Lung (tissue), 12 donors: ENCODE data around the gene CDR2. TPM values are rescaled to one million over a fixed set of nuclear protein-coding genes. Genes with fewer than 3 reads are reported as not detected.

Experiments used
- ATAC-seq: fragments of 200-7000 bp; cut with Tn5 transposase; one replicate; pipeline ENCODE4 v1.9.1; 2020; ENCODE audit warnings: moderate number of reproducible peaks; ENCODE audit not compliant: insufficient read depth, low FRiP score
- DNase-seq, 3 donors: peaks; one replicate each; pipeline ENCODE4 v3.0.0-alpha.2; 2013 to 2017
- H3K27ac ChIP-seq, 2 donors: one replicate each; pipeline ENCODE4 v1.5.1; 2013; ENCODE audit warnings: mild to moderate bottlenecking in 2 of 2, moderate library complexity in 2 of 2, control low read depth in 1 of 2, inconsistent platforms in 1 of 2, low read depth in 1 of 2, low read length in 1 of 2
- H3K27me3 ChIP-seq, 3 donors: one replicate each; pipeline ENCODE4 v1.5.1; 2013; ENCODE audit warnings: low read length in 2 of 3; ENCODE audit not compliant: control insufficient read depth in 3 of 3, insufficient read depth in 3 of 3
- H3K36me3 ChIP-seq, 4 donors: one replicate each; pipeline ENCODE4 v1.5.1; 2013; ENCODE audit warnings: low read length in 4 of 4, mild to moderate bottlenecking in 1 of 4, moderate library complexity in 1 of 4; ENCODE audit not compliant: control insufficient read depth in 4 of 4, insufficient read depth in 4 of 4
- H3K4me1 ChIP-seq, 5 donors: one replicate each; pipeline ENCODE4 v1.5.1; 2013; ENCODE audit warnings: low read length in 5 of 5, mild to moderate bottlenecking in 2 of 5, moderate library complexity in 1 of 5; ENCODE audit not compliant: control insufficient read depth in 5 of 5, insufficient read depth in 5 of 5
- H3K4me3 ChIP-seq: one replicate; pipeline ENCODE4 v1.5.1; 2013; ENCODE audit warnings: mild to moderate bottlenecking, control low read depth, moderate library complexity
- H3K9ac ChIP-seq, 2 donors: one replicate each; pipeline ENCODE4 v1.5.1; 2013; ENCODE audit warnings: low read length in 2 of 2, control low read depth in 1 of 2; ENCODE audit not compliant: insufficient read depth in 1 of 2
- H3K9me3 ChIP-seq, 4 donors: one replicate each; pipeline ENCODE4 v1.5.1; 2013; ENCODE audit warnings: low read length in 3 of 4, mild to moderate bottlenecking in 1 of 4, moderate library complexity in 1 of 4; ENCODE audit not compliant: control insufficient read depth in 4 of 4, insufficient read depth in 3 of 4
- CTCF ChIP-seq: IDR thresholded peaks from 2 replicates; pipeline ENCODE4 v1.5.1; 2012; ENCODE audit warnings: mild to moderate bottlenecking; ENCODE audit errors: control extremely low read depth, extremely low read depth
- WGBS, 2 donors: extraction: QIAGEN DNeasy Blood & Tissue Kit; methylation state at CpG; one replicate each; pipeline ENCODE4 v1.1.7; 2013; 5-methylcytosine and 5-hydroxymethylcytosine counted together
- polyA plus RNA-seq, 2 donors: library from polyadenylated mRNA; stranded (reverse); fragments of 200-250 nt; gene quantifications; one replicate each; pipeline ENCODE4 v1.2.1, GENCODE V29; 2013
- total RNA-seq, 2 donors: library from RNA; depleted of rRNA in 1 of 2; stranded (reverse); fragments of >200 nt in 1 of 2; gene quantifications; one replicate each; pipeline ENCODE4 v1.2.1, GENCODE V29; 2014 to 2021
- donor health status: control.
- donor health status: control.
- donor health status: Bipolar disorder and iron deficiency.
- donor health status: healthy.
- donor health status: DM: yes; HTN: yes; CAD: no.

Gene CDR2
- total and polyA plus RNA-seq, 4 donors, result 11.3 to 27.0 (median 14.0) TPM

DNA sequence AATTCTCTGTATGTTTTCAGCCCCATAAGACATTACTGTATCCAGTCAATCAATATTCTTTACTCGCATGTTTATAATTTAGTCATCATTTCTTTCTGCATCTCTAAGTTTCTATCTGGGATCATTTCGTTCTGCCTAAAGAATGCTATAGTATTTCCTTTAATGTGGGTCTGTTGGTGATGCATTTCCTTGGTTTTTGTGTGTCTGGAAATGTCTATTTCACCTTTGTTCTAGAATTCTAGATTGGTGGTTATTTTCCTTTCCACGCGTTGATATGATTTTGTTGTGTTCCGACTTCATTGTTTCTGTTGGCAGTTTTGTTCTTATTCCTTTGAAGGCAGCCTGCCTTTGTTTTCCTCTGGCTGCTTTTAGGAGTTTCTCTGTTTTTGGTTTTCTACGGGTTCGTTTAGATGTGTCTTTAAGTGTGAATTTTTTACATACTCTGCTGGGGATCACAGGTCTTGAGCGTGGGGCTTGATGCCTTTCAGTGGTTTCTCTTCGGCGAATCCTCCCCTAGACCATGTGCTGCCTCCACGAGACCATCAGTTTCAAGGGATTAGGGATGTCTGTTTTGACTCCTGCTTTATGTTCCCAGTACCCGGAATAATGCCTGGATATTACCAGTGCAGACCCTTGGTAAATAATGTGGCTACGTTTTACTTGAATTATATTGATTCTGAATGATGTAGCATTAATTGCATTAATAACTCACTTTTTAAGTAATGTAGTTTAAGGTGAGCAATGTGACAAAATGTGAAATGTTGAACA lies 53.7 kb downstream of the CDR2 start:
- Histone ChIP-seq H3K9ac (no peak overlapping the region), H3K27ac (no peak overlapping the region), H3K36me3 (peaks cover 16 to 63% (median 22%) of the 10 kb centered on the region in 4 donors), H3K9me3 (no peaks in the 10 kb centered on the region), H3K4me3 (no peak overlapping the region), H3K4me1 (no peaks in the 10 kb centered on the region), H3K27me3 (no peaks in the 10 kb centered on the region)
- DNase-seq (no peak), ATAC-seq (no peak)
- no peak for TF ChIP-seq CTCF
- 83 to 88% methylated on average over 13 of the region's 13 CpGs for WGBS, 2 donors

DNA sequence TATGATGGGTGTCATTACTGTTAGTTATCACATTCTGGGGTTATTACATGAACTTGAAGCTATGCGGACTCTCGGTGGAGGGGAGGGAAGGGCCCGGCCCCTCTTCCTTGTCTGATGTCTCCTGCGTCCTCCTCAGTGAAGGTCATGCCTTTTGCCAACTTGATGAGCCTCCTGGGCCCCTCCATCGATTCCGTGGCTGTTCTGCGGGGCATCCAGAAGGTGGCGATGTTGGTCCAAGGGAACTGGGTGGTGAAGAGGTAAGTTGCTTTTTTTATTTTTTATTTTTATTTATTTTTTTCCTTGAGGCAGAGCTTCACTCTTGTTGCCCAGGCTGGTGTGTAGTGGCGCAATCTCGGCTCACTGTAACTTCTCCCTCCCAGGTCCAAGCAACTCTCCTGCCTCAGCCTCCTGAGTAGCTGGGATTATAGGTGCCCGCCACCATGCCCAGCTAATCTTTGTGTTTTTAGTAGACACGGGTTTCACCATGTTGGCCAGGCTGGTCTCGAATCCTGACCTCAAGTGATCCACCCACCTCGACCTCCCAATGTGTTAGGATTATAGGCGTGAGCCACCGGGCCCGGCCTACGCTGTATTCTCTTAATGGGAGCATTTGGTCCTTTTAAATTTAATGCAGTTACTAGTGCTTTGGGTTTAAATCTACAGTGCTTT lies 55.6 kb downstream of the CDR2 start:
- no peaks in the 10 kb centered on the region for H3K4me1 ChIP-seq
- WGBS, 2 donors, result 84 to 89% methylated on average over 18 of the region's 18 CpGs
- H3K27me3 ChIP-seq, result no peaks in the 10 kb centered on the region
- peaks cover 8 to 60% (median 20%) of the 10 kb centered on the region in 4 donors for H3K36me3 ChIP-seq
- no peaks in the 10 kb centered on the region for H3K9me3 ChIP-seq
- no peak for TF ChIP-seq CTCF
- DNase-seq (no peak), ATAC-seq (no peak)
- H3K27ac ChIP-seq, result no peak overlapping the region
- H3K9ac ChIP-seq, result no peak overlapping the region
- no peak overlapping the region for H3K4me3 ChIP-seq

DNA sequence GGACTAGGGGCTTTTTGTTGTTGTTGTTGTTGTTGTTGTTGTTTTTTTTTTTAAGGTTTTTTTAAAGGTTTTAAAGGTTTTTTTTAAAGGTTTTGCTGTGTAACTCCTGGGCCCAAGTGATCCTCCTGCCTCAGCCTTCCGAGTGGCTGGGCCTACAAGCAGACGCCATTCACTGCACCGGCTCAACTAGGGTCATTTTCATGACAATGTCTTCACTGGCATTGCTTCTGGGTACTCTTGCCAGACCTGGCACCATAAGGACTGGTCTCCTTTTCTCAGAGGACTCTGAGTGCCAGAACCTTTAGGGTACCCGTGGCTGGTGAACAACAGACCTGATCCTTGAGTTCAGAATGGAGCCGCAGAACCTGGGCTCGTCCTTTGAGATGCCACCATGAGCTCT lies 56.8 kb downstream of the CDR2 start:
- Histone ChIP-seq H3K27ac (no peak overlapping the region), H3K9me3 (no peaks in the 10 kb centered on the region), H3K27me3 (no peaks in the 10 kb centered on the region), H3K4me3 (no peak overlapping the region), H3K4me1 (no peaks in the 10 kb centered on the region), H3K36me3 (peaks cover 8 to 61% (median 21%) of the 10 kb centered on the region in 4 donors), H3K9ac (no peak overlapping the region)
- DNase-seq, result no peak
- ATAC-seq, result no peak
- no peak for TF ChIP-seq CTCF
- WGBS, 2 donors, result 93 to 97% methylated on average over 6 of the region's 6 CpGs
